Articular chondrocyte of knee joint (primary cell): ENCODE data around the gene TXNDC11. TPM values are rescaled to one million over a fixed set of nuclear protein-coding genes. Genes with fewer than 3 reads are reported as not detected.

Experiments
- small RNA-seq: library from RNA; depleted of rRNA; stranded (forward); fragments of <200 nt; gene quantifications from one replicate; pipeline ENCODE3, GENCODE V24; 2012
- total RNA-seq: library from RNA; depleted of rRNA; stranded (reverse); fragments of >200 nt; gene quantifications from 2 replicates; pipeline ENCODE4 v1.2.3, GENCODE V29; 2012

The TXNDC11 gene
- 35.1 and 35.3 TPM in 2 replicates for total RNA-seq

GRCh38 chr16:11742536-11743307 lies at the start of gene TXNDC11:
TSS of gene TXNDC11 (minus strand) at chr16:11742857. CDS start at chr16:11742730, 127 bp downstream.

GRCh38 chr16:11667824-11668622 lies 74.6 kb downstream of the TXNDC11 start, which contains the start of gene SNN:
TSS of gene SNN (plus strand) at chr16:11668455. CDS start at chr16:11676060, 7,605 bp downstream.

Small RNAs within 50 kb of the gene (small RNA-seq; reads per million reads assigned to genes)
- not detected for gene RF00017

Other genes starting within 250 kb of the TXNDC11 start
- gene LITAF, start 155.9 kb downstream of the TXNDC11 start, total RNA-seq, result 72.3 and 80.6 TPM in 2 replicates
- gene SNN, start 74.4 kb downstream of the TXNDC11 start, total RNA-seq, result 12.2 and 12.9 TPM in 2 replicates
- gene ZC3H7A, start 54.4 kb upstream of the TXNDC11 start, total RNA-seq, result 42.3 and 42.5 TPM in 2 replicates
- 172 and 173 TPM in 2 replicates for gene RSL1D1, start 108.7 kb upstream of the TXNDC11 start, total RNA-seq
- 119 and 129 TPM in 2 replicates for gene GSPT1, start 173.1 kb upstream of the TXNDC11 start, total RNA-seq
- gene NPIPB2, start 199.2 kb upstream of the TXNDC11 start, total RNA-seq, result 2.5 and 6.5 TPM in 2 replicates
- not detected in 2 replicates for gene TNFRSF17, start 222.4 kb upstream of the TXNDC11 start, total RNA-seq
- 28.7 and 29.5 TPM in 2 replicates for gene SNX29, start 233.9 kb upstream of the TXNDC11 start, total RNA-seq